Fibroblast of peridontal ligament (primary cell): ENCODE results near the gene RPS2.
"Not testable (repeated sequence)": the region's sequence is repeated elsewhere in the genome, so short reads cannot be mapped to it uniquely, and the experiment has no call there.

Source experiments
- DNase-seq: peaks from one replicate; pipeline ENCODE4 v3.0.0-alpha.2; 2010; ENCODE audit errors: extremely low read depth

Gene RPS2

DNA sequence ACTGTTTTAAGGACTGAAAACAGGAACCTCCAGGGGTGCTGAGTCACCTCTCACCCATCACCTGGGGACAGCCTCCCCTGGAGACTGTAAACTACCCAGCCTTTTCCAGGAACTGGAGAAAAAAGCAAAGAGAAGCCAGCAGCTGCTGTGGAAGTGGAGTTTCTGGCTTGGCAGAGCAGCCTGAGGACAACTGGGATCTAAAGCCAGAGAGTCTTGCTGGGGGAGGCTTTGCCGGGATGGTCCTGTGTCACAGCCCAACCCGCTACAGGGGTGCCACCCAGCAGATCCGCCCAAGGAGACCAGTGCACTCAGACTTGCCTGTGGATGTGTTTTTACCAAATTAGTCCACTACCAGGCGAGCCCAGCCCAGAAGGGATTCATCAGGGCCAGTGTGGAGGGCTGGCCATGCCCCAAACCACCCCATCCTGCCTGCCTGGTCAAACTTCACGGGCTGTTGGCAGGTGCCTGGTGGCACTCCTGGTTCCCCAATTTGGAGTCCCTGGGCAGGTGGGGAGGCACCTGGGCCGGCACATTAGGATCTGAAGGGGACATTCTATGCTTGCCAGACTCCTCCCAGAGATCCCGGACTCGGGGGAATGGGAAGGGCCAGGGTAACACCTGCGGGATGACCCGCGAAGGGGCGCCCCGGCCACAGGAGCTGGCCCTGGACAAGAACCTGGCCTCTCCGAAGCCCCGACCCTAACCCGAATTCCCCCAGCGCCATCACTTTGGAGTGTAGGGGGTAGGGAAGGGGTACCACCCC lies 22.4 kb downstream of the RPS2 start:
- no peak for DNase-seq

DNA sequence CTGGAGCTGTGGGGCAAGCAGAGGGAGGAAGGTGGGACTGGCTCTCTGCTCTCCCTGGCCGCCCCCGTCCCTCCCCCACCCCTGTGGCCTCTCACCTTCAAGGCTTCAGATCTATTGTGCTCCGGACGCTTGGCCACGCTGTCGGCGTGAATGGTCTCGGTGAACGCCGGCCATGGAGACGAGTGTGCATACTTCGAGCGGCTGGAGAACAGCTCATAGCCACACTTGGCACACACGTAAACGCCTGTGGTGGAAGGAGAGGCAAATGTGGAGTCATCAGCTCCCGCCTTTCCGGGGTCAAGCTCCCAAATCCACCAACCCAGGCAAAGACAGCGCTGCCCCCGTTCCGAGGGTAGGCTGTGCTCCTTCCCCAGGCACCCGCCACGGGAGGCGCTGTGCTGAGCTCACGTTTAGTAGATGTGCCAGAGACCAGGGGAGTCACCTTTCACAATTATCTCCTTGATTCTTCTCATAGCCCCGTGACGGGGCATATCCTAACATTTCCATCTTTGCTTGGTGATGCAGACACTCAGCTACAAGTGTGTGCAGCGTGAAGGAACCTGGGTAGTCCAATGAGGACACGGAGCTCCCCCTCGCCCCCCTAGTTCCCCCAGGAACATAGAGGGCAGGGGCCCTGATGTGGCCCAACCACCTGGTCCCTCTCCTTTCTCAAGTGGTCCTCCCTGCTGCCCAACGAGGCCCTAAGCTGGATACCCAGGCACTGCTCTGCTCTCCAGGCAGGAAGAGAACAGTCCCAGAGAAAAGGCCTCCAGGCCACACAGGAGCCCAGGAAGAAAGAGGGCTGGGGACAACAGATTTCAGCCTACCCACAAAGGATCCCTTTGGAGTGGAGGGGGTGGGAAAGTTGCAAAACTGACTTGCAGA lies 23.2 kb downstream of the RPS2 start:
- DNase-seq, result no peak

- no peak for DNase-seq
These were observed 24.1 kb downstream of the RPS2 start for GRCh38 chr16:1940273-1941161.

GRCh38 chr16:1939833-1940232 lies 24.8 kb downstream of the RPS2 start:
- not testable (repeated sequence) for DNase-seq

DNA sequence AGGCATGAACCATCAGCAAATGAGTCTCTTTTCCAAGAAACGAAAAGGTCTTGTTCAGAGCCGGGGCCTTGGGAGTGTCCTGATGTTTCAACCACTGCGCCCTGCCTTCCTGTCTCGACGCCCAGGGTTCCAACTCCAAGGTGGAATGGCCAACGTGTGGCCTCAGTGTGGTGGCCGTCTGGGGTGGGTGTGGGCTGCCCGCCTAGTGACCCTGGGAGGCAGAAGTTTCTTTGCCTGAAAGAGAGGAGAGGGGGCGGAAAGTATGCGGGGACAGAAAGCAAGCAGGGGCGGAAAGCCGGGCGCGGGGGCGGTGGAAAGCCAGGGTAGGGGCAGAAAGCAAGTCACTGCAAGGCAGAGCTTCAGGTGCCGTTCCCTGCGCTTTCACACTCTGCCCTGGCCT lies 25.7 kb downstream of the RPS2 start:
- DNase-seq, result no peak

GRCh38 chr16:1938316-1938715 lies 26.3 kb downstream of the RPS2 start:
- DNase-seq, result no peak

DNA sequence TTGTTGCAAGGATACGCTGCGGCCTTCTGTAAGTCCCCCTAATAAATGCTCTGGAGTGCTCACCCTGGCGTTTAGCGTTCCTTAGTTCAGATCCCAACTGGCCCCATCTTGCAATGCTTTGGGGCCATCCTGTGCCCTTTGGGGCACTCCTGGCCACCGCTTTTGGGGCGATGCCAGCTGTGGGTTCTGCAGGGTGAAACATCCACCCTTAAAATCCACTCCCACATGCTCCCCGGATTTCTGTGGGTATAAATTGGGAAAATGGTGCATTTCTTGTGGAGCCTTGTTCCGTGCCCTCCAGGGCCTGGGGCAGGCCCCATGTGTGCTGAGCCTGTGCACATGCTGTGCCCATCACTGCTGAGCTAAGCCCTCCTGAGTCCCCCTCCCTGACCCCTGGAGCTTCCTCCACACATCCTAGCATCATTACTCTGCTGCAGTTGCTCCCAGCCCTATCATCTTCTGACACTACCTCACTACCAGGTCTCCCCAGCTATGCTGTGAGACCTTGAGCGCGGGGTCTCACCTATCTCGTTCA lies 27.6 kb downstream of the RPS2 start:
- DNase-seq, result no peak

DNA sequence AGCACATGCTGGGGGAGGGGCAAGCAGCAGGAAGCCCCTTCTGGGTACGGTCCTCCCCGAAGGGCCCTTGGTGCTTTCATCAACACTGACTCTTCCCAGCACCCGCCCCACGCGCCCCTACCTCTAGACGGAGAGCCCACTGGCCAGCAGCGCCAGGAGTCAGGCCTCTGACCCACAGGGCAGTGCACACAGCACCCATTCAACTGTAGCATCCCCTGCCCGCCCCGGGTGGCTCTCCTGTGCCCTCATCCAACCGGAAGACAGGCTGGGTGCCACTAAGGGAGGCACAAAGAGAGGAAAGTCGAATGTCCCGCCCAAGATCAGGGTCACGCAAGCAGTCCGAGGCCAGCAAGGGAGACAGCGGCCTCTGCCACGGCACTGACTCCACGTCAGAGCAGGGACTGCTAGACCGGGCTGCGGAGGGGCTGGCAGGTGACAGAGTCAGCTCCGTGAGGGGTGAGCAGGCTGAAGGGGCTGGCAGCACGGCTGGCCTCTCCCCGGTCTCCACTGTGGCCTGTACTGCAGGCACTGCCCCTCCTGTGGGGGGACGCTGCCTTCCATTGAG lies 31.4 kb downstream of the RPS2 start:
- DNase-seq, result no peak

DNA sequence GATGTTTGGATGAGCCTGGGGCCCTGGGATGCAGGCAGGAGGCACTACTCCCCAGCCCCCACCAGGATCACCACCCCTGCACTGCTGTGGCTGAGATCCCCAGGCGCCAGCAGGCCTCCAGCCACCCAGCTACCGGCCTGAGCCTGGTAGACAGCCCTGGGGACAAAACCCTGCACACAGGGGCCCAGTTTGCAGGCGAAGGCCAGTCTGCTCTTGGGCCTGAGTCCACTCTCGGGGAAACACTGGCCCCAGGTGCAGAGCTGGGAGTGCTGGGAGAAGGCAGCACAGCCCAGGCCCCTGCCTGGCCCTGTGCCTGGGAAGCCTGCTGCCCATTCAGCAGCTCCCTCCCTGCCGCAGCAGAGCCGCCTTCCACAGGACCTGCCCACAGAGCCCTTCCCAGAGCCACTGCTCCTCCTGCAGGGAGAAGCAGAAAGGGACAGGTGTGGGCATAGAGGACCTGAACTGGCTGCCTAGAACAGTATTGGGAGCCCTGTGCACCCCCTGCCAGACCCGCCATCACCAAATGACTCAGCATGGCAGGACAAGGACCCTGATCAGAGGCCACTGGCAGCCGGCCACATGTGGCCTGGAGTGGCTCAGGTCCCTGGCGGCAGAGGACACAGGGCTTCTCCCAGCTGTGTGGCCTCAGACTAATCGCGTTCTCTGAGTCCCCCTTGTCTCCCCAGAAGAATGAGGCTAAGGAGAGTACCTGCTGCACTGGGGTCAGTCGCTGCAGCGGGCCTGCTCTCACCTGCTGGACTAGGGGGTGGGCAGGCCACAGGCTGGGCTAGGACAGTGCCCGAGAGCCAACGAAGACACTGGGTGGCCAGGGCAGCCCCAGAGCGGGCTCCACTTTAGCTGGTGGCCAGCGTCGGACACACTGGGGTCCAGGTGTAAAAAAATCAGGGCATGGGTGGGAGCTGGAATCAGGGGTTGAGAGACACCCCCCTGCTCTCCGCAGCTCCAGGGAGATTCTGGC lies 32.3 kb downstream of the RPS2 start:
- DNase-seq, result no peak

GRCh38 chr16:1930338-1930720 lies 34.3 kb downstream of the RPS2 start:
- no peak for DNase-seq

DNA sequence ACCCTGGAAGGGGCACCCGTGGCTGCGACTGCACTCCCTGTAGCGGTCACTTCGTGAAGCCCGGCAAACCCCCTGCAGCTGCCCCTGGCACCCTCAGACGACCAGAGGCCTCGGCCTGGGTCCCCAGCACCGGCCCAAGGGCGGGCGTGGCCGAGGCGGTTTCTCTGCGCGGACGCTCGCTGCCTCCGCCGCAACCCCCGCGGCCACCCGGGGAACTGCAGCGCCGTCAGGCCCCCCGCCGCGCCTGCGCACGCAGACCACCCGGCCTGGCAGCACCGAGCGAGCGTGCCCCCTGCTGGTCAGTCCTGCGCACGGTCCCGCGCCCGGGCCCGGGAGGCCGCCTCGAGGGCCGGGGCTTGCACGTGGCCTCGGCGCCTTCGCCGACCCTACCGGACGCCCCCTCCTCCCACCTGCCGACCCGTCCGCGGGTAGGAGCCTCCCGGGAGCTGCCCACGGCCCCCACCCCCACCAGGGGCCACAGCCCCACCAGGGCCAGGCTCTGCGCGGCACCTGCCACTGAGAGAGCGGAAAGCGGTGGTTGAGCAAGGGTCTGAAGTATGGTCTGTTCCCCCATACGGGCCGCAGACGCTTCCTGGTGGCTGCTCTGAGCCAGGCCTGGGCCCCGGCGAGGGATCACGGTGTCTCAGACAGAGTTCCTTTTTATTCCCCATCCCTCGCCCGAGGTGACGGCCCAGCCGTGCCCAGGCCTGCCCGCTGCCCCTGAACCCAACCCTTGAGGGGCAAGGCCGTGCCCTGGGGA lies 34.9 kb downstream of the RPS2 start:
- peak; percentile 67 for DNase-seq

DNA sequence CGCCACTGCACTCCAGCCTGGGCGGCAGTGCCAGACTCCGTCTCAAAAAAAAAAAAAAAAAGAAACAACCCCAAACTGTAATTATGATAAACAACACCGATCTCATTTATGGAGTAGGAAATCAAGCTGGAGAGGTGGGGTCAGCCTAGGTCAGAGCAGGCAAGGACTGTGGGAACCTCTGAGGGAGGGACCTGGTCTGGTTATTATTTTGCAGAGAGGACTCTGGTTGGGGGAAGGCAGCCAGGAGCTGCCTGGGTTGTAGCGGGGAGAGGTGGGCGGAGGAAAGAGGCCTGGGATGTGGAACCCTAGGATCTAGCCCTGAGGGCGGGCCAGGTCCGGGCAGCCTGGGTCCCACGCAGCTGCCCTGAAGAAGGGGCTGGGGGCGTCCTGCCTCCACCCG lies 35.5 kb downstream of the RPS2 start:
- DNase-seq, result peak; percentile 16

DNA sequence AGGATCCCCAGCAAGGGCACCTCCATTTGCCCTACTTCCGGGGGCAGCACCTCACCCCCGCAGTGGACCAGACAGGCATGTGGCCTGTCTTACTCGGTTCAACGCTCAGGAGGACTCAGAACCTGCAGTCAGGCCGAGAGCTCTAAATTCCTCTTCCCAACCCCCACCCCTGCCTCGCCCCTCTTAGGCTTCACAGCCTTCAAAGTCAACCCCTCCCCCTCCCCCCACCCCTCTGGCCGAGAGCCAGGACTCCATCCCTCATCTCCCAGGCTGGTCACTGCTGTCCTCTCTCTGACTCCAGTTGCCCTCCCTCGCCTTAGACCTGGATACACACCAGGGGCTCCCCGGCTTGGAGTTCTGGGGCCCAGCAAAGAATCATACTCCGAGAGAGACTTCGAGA lies 38.4 kb downstream of the RPS2 start:
- no peak for DNase-seq

DNA sequence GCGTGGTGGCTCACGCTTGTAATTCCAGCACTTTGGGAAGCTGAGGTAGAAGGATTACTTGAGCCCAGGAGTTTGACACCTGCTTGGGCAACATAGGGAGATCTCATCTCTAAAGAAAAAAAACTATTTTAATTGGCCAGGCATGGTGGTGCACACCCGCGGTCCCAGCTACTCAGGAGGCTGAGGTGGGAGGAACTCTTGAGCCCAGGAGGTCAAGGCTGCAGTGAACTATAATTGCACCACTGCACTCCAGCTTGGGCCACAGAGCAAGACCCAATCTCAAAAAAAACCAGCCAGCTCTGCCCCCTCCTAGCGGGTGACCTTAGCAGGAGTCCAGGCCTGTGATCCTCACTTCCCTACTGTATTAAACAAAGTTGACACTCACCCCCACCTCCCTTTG lies 40.5 kb downstream of the RPS2 start:
- no peak for DNase-seq

DNA sequence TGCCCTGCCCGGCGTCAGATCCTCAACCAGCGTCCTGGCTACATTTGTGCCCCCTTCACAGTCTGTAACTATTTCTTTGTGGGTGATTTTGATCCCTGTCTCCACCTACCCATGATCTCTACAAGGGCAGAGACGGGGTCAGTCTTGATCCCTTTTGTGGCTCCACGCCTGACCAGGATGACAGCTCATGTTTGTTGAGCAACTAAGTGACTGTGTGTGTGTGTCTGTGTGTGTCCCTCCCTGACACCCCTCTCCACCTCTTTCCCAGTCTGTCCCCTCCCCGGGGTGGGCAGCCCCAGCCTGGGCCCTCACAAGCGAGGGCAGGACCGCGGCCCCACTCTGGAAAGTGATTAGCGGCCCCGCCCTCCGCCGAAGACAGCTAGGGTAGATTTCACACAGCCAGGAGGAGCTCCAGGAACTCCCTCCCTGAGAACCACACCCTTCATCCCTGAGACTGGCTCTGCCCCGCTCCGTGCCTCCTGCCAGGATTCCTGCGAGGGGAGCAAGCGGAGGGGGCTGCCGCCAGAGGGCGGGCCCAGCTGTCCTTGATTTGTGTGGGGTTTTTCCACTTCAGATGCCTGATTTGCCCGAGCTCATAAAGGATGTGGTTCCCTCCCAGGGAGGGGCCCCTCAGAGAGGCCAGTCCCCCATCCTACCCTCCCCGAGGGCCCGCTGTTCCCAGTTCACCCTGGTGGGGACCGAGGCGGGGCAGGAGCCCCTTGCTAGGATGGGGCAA lies 41.2 kb downstream of the RPS2 start:
- DNase-seq, result peak; percentile 13

DNA sequence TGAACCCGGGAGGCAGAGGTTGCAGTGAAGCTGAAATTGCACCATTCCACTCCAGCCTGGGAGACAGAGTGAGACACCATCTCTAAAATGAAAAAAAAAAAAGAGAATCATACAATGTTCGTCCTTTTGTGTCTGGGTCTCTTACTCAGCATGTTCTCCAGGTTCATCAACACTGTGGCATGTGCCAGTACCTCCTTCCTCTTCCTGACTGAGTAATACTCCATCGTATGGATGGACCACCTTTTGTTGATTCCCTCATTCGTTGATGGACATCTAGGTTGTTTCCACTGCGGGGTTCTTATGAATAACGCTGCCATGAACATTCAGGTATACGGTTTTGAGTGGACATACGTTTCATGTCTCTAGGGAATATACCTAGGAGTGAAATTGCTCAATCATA lies 42.3 kb downstream of the RPS2 start:
- DNase-seq, result no peak

DNA sequence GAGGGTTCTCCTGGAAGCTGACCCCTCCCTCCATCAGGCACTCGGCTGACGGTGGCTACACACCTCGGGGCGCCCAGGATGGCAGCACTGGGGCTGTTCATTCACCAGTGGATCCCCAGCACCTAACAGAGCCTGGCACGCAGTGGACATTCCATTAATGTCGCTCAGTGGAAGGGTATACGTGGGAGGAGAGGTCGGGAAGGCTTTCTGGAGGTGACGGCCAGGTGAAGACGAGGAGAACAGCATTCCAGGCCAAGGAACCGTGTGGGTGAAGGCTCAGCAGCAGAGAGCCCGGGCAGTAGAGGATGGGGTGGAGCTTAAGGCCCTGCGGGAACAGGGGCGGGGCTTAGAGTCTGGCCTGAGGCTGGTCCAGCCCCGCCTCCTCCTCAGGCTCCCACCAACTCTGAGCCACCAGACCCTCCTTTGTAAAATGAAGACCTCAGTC lies 43.9 kb downstream of the RPS2 start:
- DNase-seq, result no peak

DNA sequence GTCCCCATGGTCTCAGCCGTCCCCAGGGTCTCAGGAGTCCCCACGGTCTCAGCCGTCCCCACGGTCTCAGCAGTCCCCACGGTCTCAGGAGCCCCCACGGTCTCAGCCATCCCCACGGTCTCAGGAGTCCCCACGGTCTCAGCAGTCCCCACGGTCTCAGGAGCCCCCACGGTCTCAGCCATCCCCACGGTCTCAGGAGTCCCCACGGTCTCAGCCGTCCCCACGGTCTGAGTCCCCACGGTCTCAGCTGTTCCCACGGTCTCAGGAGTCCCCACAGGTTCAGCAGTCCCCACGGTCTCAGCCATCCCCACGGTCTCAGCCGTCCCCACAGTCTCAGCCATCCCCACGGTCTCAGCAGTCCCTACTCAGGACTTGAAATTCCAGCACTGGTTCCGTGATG lies 44.5 kb downstream of the RPS2 start:
- not testable (repeated sequence) for DNase-seq
